MM.1S (cell line): Measurements from ENCODE around the gene MAGI1.

Experiments used
- CTCF ChIP-seq: fragments of 300-600 bp; sonication (generic); IDR thresholded peaks from 2 replicates; pipeline ENCODE4 v1.5.1; 2016; ENCODE audit warnings: antibody characterized with exemption, low read length, mixed read lengths
- EZH2 ChIP-seq: fragments of 300-600 bp; sonication (generic); optimal IDR thresholded peaks from 2 replicates; pipeline ENCODE3; 2017; ENCODE audit warnings: low read depth, mild to moderate bottlenecking, antibody characterized with exemption, low read length, mixed read lengths
- EZH2phosphoT487 ChIP-seq: fragments of 300-600 bp; sonication (generic); IDR thresholded peaks from 2 replicates; pipeline ENCODE4 v1.6.1; 2018; ENCODE audit warnings: antibody characterized with exemption, low read length

GRCh38 chr3:65878831-65879230 is 159.9 kb downstream of the MAGI1 start:
- TF ChIP-seq CTCF (no peak), EZH2 (no peak), EZH2phosphoT487 (no peak)
